ENCODE results near the gene SOS2.
"Not testable (repeated sequence)": the region's sequence is repeated elsewhere in the genome, so short reads cannot be mapped to it uniquely, and the experiment has no call there.

SOS2 gene

GRCh38 chr14:50225067-50225973 is 6.1 kb downstream of the SOS2 start:
- no peak for DNase-seq

- DNase-seq = no peak
Measured at GRCh38 chr14:50222055-50222613, 9.2 kb downstream of the SOS2 start.

GRCh38 chr14:50218501-50218900 is 12.9 kb downstream of the SOS2 start:
- DNase-seq = no peak

GRCh38 chr14:50215416-50215815 is 16.0 kb downstream of the SOS2 start:
- DNase-seq = no peak

GRCh38 chr14:50213795-50214194 is 17.6 kb downstream of the SOS2 start:
- no peak for DNase-seq

GRCh38 chr14:50212726-50213125 is 18.7 kb downstream of the SOS2 start:
- DNase-seq = no peak

- DNase-seq = no peak
Measured at GRCh38 chr14:50210074-50210473, 21.3 kb downstream of the SOS2 start.

GRCh38 chr14:50198499-50198898 is 32.9 kb downstream of the SOS2 start:
- no peak for DNase-seq

GRCh38 chr14:50191499-50191898 is 39.9 kb downstream of the SOS2 start:
- DNase-seq = no peak

GRCh38 chr14:50186107-50186506 is 45.3 kb downstream of the SOS2 start:
- no peak for DNase-seq

GRCh38 chr14:50173891-50174290 is 57.5 kb downstream of the SOS2 start:
- DNase-seq = no peak

GRCh38 chr14:50171895-50172294 is 59.5 kb downstream of the SOS2 start:
- no peak for DNase-seq

GRCh38 chr14:50167381-50167780 is 64.0 kb downstream of the SOS2 start:
- not testable (repeated sequence) for DNase-seq

GRCh38 chr14:50156111-50156510 is 75.3 kb downstream of the SOS2 start:
- DNase-seq = no peak

GRCh38 chr14:50148799-50149198 is 82.6 kb downstream of the SOS2 start:
- no peak for DNase-seq

- no peak for DNase-seq
Measured at GRCh38 chr14:50139192-50139591, 92.2 kb downstream of the SOS2 start.

- no peak for DNase-seq
Measured at GRCh38 chr14:50127802-50128201, 103.6 kb downstream of the SOS2 start.

GRCh38 chr14:50123062-50123461 is 108.3 kb downstream of the SOS2 start:
- peak; percentile 16 for DNase-seq

- no peak for DNase-seq
Measured at GRCh38 chr14:50122291-50122690, 109.1 kb downstream of the SOS2 start.

- no peak for DNase-seq
Measured at GRCh38 chr14:50121486-50121885, 109.9 kb downstream of the SOS2 start.

- DNase-seq = no peak
Measured at GRCh38 chr14:50117456-50117855, 113.9 kb downstream of the SOS2 start.

GRCh38 chr14:50116966-50117365 is 114.4 kb downstream of the SOS2 start:
- DNase-seq = no peak

GRCh38 chr14:50116181-50116956 is 115.0 kb downstream of the SOS2 start, which contains the start of gene VCPKMT:
Gene VCPKMT, minus strand, starts transcription at chr14:50116572. Its CDS starts 20 bp downstream, at chr14:50116552.
- DNase-seq = peak; percentile 97

Data from activated CD4-positive, alpha-beta T cell treated with anti-CD3 and anti-CD28 coated beads, Interleukin-2, Interleukin-6, amounts not matched to agents 100 ng/mL and 50 ng/mL, durations not matched to agents 16 hours and 8 hours (primary cell).